Astrocyte of the spinal cord (primary cell): ENCODE data around the gene DHDH.

Source experiments
- DNase-seq: peaks from one replicate; pipeline ENCODE4 v3.0.0; 2011; ENCODE audit warnings: low read depth, low spot score
- H3K4me3 ChIP-seq: 2 replicates; pipeline ENCODE4 v1.5.1; 2011; ENCODE audit warnings: low read depth, mild to moderate bottlenecking, low read length, moderate library complexity
- in situ Hi-C: cut with HindIII; loops from 2 replicates; pipeline ENCODE4 v1.10.0; 2017; ENCODE audit warnings: low sequenced_read_pairs
- TF ChIP-seq, protein P1 (sequence below): IDR thresholded peaks from 2 replicates; pipeline ENCODE4 v1.5.1; 2012; ENCODE audit warnings: low read depth, mild to moderate bottlenecking, low read length, inconsistent platforms

Gene DHDH

DNA sequence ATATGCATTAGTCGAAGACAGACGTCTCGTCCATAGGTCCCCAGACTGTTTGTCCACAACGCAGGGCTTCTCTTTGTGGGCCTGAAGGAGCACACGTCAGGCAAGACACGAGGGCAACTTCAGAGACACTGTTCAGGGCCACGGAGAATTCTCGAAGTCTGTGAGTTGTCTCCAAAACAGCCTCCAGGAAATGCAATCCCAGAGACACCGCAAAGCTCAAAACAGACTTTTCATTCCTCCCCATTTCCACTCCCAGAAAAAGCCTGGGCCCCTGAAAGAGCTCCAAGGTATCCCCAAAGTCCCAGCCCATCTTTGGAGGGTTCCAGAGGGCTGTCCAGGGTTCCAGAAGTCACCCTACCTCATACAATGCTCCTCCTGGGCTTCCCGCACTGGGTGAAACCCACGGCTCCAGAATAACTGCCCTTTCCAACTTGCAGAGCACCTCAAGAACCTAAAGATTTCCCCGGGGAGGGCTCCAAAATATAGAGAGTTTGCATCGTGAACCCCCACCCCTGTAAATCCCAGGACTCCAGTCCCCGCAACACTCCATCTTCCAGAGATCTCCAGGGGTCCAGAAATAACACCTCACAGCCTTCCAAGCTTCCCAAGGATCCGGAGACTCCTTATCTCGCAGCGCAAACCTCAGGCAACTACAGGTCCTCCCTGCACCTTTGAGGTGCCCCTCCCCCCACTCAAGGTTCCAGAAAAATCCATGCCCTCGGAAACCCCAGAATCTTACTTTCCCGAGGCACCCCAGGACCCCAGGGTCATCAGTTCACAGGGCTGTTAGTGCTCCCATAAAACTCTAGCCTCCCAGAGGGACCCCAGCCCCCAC is 30.9 kb downstream of the DHDH start:
- H3K4me3 ChIP-seq: no peak overlapping the region
- no peak for DNase-seq
- TF ChIP-seq, protein P1, sequence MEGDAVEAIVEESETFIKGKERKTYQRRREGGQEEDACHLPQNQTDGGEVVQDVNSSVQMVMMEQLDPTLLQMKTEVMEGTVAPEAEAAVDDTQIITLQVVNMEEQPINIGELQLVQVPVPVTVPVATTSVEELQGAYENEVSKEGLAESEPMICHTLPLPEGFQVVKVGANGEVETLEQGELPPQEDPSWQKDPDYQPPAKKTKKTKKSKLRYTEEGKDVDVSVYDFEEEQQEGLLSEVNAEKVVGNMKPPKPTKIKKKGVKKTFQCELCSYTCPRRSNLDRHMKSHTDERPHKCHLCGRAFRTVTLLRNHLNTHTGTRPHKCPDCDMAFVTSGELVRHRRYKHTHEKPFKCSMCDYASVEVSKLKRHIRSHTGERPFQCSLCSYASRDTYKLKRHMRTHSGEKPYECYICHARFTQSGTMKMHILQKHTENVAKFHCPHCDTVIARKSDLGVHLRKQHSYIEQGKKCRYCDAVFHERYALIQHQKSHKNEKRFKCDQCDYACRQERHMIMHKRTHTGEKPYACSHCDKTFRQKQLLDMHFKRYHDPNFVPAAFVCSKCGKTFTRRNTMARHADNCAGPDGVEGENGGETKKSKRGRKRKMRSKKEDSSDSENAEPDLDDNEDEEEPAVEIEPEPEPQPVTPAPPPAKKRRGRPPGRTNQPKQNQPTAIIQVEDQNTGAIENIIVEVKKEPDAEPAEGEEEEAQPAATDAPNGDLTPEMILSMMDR: no peak
- in situ Hi-C loops: no loop called here

DNA sequence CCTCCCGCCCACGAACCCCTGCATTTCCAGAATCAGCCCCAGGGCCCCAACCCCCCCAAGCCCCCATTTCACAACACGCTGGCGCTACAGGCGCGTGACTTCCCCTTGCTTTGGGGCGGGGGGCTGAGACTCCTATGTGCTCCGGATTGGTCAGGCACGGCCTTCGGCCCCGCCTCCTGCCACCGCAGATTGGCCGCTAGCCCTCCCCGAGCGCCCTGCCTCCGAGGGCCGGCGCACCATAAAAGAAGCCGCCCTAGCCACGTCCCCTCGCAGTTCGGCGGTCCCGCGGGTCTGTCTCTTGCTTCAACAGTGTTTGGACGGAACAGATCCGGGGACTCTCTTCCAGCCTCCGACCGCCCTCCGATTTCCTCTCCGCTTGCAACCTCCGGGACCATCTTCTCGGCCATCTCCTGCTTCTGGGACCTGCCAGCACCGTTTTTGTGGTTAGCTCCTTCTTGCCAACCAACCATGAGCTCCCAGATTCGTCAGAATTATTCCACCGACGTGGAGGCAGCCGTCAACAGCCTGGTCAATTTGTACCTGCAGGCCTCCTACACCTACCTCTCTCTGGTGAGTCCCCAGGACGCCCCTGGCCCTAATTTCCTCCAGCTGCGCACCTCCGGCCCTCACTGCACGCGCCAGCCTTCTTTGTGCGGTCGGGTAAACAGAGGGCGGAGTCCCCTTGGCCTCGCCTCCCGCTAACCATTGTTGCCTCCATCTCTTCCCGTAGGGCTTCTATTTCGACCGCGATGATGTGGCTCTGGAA is 31.7 kb downstream of the DHDH start, which contains the start of gene FTL:
Gene FTL (plus strand): TSS at position 270 of the 766 bp plus-strand sequence. CDS start 199 bp downstream, at position 469.
- peak within 1 kb of the TSS; percentile 92 for H3K4me3 ChIP-seq
- TF ChIP-seq, protein P1: no peak
- peak; percentile 95 for DNase-seq
- in situ Hi-C loops: no loop called here

DNA sequence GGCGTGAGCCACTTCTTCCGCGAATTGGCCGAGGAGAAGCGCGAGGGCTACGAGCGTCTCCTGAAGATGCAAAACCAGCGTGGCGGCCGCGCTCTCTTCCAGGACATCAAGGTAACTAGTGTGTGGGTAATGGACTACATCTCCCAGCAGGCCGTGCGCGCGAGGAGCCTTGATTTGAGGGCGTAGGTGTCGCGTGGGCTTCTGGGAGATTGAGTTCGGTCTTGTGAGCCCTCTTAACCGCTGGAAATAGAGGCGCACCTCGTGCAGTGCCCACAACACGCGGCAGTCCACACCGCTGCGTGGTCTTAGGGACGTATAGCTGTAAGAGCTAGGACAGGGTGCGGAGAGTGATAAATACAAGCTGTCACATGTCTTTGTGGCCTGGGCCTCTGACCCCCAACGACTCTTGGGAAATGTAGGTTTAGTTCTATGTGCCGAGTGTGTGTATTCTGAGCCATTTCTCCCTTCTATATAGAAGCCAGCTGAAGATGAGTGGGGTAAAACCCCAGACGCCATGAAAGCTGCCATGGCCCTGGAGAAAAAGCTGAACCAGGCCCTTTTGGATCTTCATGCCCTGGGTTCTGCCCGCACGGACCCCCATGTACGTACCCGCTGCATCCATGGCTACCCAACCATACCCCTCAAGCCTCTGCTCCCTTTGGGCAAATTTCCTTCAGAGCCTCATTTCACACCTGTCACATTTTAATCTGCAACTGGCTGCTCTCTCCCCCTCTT is 32.5 kb downstream of the DHDH start:
- in situ Hi-C loops: no loop called here
- H3K4me3 ChIP-seq: peak overlapping the region; percentile 92
- TF ChIP-seq, protein P1: no peak
- DNase-seq: peak; percentile 87

DNA sequence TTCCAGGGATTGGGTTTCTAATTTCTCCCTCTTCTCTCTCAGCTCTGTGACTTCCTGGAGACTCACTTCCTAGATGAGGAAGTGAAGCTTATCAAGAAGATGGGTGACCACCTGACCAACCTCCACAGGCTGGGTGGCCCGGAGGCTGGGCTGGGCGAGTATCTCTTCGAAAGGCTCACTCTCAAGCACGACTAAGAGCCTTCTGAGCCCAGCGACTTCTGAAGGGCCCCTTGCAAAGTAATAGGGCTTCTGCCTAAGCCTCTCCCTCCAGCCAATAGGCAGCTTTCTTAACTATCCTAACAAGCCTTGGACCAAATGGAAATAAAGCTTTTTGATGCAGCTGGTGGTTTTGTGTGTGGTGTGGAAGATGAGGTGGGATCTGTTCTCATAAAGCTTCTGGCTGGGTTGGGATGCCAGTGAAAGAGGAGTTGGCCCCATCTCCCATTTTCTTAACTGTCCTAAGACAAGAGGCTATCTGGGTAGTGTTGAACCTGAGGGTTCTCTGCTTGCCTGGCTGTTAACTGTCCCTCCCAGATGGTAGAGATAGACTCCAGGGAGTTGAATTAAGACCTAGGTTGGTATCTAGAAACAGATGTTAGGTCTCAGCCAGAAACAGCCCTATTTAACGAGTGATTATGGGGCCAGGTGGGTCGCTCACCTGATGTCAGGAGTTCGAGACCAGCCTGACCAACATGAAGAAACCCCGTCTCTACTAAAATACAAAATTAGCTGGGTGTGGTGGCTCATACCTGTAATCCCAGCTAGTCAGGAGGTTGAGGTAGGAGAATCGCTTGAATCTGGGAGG is 33.2 kb downstream of the DHDH start:
- TF ChIP-seq, protein P1: no peak
- in situ Hi-C loops: no loop called here
- peak overlapping the region; percentile 92 for H3K4me3 ChIP-seq
- no peak for DNase-seq

DNA sequence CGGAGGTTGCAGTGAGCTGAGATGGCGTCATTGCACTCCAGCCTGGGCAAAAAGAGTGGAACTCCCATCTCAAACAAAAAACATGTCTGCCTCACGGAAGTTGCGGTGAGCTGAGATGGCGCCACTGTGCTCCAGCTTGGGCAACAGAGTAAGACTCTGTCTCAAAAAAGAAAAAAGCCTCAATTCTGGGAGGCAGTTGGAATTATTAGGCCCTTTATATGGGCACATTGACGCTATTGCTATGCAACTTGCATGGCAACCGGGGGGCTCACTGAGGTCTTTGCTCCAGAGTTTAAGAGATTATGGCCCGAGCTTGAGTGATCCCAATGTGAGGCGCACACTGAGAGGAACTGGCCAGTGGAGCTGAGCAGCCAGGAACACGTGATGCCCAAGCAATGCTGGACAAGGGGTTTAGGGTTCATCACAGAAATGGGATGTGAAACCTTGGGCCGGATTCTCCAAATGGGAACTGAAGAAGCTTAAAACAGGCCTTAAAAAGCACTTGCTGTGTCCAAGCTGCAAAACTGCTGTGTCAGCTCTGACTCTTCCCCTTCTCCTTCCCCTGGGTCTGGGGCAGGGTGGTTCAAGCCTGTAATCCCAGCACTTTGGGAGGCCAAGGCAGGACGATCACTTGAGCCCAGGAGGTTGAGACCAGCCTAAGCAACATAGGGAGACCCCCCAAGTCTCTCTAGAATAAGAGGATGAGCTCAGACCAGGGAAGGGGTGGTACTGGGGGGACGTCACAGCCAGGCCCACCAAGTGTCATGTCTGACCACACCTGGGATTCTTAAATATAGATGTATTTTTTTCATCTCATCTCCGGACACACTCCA is 34.1 kb downstream of the DHDH start:
- DNase-seq: no peak
- TF ChIP-seq, protein P1: no peak
- in situ Hi-C loops: no loop called here

More for the DNA sequence above, 34.1 kb downstream of the DHDH start:
- H3K4me3 ChIP-seq: no peak overlapping the region
